Calu3 (cell line): Measurements from ENCODE around the gene PRLH. TPM values are rescaled to one million over a fixed set of nuclear protein-coding genes. Genes with fewer than 3 reads are reported as not detected.

Source experiments
- BruUV-seq: library from RNA; stranded (reverse); fragments of 400-500 nt; replicated peaks from 2 replicates; lab custom pipeline; 2021; lab: Mats Ljungman, UMichigan
- CTCF ChIA-PET: fragments of 300-600 bp; sonication (Branson Sonifier 250); formaldehyde crosslinking; loops from one replicate; lab custom pipeline; 2022; ENCODE audit warnings: antibody characterized with exemption; lab: Charles Lee
- DNase-seq: peaks from one replicate; pipeline ENCODE4 v3.0.0; 2022
- H3K27ac Mint-ChIP-seq: one replicate; pipeline ENCODE4 v1.8.0; 2022; ENCODE audit warnings: mixed read lengths; ENCODE audit not compliant: unreplicated experiment
- H3K27me3 Mint-ChIP-seq: one replicate; pipeline ENCODE4 v1.8.0; 2022; ENCODE audit warnings: mixed read lengths; ENCODE audit not compliant: unreplicated experiment
- H3K36me3 Mint-ChIP-seq: one replicate; pipeline ENCODE4 v1.8.0; 2022; ENCODE audit warnings: mild to moderate bottlenecking, moderate library complexity, mixed read lengths; ENCODE audit not compliant: insufficient read depth, unreplicated experiment
- H3K4me1 Mint-ChIP-seq: one replicate; pipeline ENCODE4 v1.8.0; 2022; ENCODE audit warnings: mild to moderate bottlenecking, low read depth, mixed read lengths; ENCODE audit not compliant: unreplicated experiment
- H3K4me3 Mint-ChIP-seq: one replicate; pipeline ENCODE4 v1.8.0; 2022; ENCODE audit warnings: mild to moderate bottlenecking, low read depth, moderate library complexity, mixed read lengths; ENCODE audit not compliant: unreplicated experiment
- H3K9me3 Mint-ChIP-seq: one replicate; pipeline ENCODE4 v1.8.0; 2022; ENCODE audit warnings: low read depth, mixed read lengths; ENCODE audit not compliant: unreplicated experiment
- intact Hi-C: fragments of 100-400 bp; cut with micrococcal nuclease; formaldehyde crosslinking; loops from one replicate; pipeline ENCODE4 v1.10.0; 2022; ENCODE audit not compliant: unreplicated experiment
- total RNA-seq: library from RNA; stranded (reverse); gene quantifications from 2 replicates; pipeline ENCODE4 v1.2.3, GENCODE V29; 2022
- TF ChIP-seq, protein P1 (sequence below): fragments of 200-600 bp; IDR thresholded peaks from one replicate; pipeline ENCODE4 v1.8.0; 2022; ENCODE audit warnings: antibody characterized with exemption; ENCODE audit not compliant: unreplicated experiment

Gene PRLH
- total RNA-seq, 1 experiment from 2014 or later, result not detected

DNA sequence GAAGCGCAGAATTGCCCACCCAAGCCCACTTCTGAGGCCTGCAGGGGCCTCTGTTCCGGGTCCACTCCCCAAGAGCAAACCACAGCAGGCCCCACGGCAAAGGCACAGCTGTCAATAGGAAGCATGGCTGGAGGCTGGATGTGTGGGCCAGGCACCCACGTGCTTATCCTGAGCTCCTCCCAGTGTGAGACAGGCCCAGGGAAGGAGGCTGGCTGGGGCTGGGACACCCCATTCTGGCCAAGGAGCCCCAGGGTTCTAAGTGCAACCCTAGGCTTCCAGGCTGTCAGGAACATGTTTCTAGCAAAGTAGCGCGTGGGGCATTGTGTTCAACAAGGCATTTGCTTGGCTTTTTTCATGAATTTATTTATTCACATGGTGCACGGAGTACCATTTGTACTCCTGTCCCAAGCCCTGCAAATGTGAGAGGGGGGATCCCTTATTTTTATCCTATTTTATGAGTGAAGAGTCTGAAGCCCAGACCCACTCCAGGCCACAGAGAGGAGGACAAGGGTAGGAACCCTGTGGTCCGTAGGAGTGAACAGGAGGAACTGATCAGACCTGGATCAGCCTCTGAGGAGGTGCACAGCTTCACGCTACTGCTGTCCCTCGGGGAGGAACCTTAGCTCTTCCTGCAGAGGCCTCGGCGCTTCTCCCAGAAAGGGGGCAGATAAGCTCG lies 30.3 kb downstream of the PRLH start:
- H3K4me3 Mint-ChIP-seq, result no peak overlapping the region
- H3K9me3 Mint-ChIP-seq, result no peaks in the 10 kb centered on the region
- peaks cover 45% of the 10 kb centered on the region for H3K27me3 Mint-ChIP-seq
- no TSS peak for BruUV-seq
- TF ChIP-seq, protein P1, sequence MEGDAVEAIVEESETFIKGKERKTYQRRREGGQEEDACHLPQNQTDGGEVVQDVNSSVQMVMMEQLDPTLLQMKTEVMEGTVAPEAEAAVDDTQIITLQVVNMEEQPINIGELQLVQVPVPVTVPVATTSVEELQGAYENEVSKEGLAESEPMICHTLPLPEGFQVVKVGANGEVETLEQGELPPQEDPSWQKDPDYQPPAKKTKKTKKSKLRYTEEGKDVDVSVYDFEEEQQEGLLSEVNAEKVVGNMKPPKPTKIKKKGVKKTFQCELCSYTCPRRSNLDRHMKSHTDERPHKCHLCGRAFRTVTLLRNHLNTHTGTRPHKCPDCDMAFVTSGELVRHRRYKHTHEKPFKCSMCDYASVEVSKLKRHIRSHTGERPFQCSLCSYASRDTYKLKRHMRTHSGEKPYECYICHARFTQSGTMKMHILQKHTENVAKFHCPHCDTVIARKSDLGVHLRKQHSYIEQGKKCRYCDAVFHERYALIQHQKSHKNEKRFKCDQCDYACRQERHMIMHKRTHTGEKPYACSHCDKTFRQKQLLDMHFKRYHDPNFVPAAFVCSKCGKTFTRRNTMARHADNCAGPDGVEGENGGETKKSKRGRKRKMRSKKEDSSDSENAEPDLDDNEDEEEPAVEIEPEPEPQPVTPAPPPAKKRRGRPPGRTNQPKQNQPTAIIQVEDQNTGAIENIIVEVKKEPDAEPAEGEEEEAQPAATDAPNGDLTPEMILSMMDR, result no peak
- CTCF ChIA-PET, result no interaction called here
- intact Hi-C loops, result no loop called here
- H3K27ac Mint-ChIP-seq, result no peak overlapping the region
- peaks cover 14% of the 10 kb centered on the region for H3K36me3 Mint-ChIP-seq
- H3K4me1 Mint-ChIP-seq, result peaks cover 3% of the 10 kb centered on the region
- DNase-seq, result no peak

DNA sequence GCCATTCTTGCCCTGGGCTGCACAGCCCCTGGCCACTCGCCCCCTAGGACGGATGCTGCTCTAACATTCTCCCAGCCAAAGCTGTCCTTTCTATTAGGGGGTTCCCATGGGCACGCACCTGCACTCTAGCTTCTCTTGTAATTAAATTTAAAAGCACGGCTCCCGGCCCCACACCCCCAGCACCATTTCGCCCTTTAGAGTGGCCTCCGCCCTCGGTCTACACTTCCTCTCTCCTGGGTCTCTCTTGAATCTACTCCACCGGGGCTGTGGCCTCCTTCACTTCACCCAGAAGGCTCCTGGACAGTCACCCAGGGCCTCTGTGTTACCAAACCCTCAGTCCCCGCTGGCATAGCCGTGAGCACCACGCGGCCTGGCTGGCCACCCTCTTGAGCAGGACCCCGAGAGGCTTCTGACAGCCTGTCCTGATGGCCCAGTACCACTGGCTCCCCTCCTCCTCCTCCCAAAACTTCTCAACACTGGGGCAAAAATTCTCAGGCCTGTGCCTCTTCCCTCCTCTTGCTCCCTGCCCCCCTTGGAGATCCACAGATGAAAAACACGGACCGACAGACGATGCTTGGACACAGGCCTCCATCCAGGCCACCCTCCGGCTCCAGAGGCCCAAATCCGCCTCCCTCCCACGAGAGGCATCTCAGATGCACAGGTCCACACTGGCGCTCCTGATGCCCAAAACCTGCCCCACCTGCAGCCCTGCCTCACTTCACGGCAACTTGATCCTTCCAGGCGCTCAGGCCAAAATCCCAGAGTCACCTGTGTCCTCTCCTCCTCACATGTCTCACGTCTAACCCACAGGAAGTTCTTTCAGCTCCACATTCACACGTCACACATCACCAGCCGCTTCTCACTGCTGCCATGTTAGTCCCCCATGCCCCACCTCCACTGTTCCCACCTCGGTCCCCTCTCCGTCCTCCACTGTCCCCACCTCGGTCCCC lies 31.1 kb downstream of the PRLH start:
- Mint-ChIP-seq H3K27me3 (peaks cover 47% of the 10 kb centered on the region), H3K36me3 (peaks cover 11% of the 10 kb centered on the region), H3K4me1 (no peaks in the 10 kb centered on the region), H3K27ac (no peak overlapping the region), H3K4me3 (no peak overlapping the region), H3K9me3 (no peaks in the 10 kb centered on the region)
- intact Hi-C loops, result no loop called here
- BruUV-seq, result no TSS peak
- TF ChIP-seq, protein P1, result no peak
- CTCF ChIA-PET, result no interaction called here
- no peak for DNase-seq

DNA sequence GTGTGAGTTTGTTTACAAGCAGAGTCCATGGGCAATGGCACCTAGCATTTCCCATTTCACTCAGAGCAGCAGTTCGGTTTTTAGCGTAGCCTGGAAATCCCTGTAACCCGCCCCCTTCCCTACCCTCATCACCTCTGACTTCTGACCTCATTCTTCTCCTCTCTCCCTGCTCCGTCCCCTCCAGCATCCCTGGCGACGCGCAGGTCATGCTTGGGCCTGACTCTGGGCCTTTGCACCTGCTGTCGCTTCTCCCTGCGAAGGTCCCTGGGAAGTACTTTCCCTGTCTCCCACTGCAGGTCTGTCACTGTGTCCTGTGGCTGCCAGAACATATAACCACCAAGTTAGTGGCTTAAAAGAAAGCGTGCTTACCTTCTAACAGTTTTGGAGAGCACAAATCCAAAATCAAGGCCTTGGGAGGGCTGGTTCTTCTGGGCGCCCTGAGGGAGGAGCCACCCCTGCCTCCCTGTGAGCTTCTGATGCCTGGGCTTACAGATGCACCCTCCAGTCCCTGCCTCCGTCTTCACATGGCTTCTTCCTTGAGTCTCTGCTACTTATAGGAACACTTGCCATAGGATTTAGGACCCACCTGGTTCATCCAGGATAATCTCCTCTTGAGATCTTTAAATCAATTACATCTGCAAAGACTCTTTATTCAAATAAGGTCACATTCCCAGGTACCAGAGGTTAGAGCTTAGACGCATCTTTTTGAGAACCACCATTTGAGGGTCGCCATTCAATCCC lies 32.3 kb downstream of the PRLH start:
- CTCF ChIA-PET, result no interaction called here
- Mint-ChIP-seq H3K27me3 (peaks cover 59% of the 10 kb centered on the region), H3K36me3 (peaks cover 11% of the 10 kb centered on the region), H3K4me3 (no peak overlapping the region), H3K4me1 (no peaks in the 10 kb centered on the region), H3K9me3 (no peaks in the 10 kb centered on the region), H3K27ac (no peak overlapping the region)
- intact Hi-C loops, result no loop called here
- no TSS peak for BruUV-seq
- no peak for DNase-seq
- TF ChIP-seq, protein P1, result no peak

DNA sequence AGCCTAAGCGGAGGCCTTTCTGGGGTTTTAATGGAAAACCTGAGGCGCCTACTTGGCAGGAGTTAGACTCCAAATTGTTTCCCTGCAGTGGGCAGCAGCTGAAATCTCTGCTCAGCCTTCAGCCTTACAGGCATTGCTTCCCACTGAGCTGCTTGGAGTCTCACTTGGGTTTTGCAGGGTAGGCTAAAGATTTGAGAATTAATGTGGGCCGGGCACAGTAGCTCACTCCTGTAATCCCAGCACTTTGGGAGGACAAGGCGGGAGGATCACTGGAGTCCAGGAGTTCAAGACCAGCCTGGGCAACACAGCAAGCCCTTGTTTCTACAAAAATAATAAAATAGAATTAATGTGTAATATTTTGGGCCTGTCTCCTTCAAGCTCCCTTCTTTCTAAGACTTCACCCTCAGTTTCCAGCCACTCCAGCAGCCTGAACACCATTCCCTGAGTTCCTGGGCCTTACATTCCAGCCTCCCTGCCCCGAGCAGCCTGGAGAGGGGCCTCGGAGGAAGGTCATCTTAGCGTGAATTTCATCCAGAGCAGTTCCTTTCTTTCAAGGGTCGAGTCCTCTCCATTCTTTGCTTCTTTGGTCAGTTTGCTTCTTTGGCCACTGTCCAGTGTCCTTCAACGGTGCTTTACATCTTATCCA lies 33.2 kb downstream of the PRLH start:
- DNase-seq, result no peak
- H3K27ac Mint-ChIP-seq, result no peak overlapping the region
- H3K27me3 Mint-ChIP-seq, result peaks cover 59% of the 10 kb centered on the region
- CTCF ChIA-PET, result no interaction called here
- H3K4me3 Mint-ChIP-seq, result no peak overlapping the region
- H3K36me3 Mint-ChIP-seq, result peaks cover 11% of the 10 kb centered on the region
- intact Hi-C loops, result no loop called here
- TF ChIP-seq, protein P1, result no peak
- H3K4me1 Mint-ChIP-seq, result no peaks in the 10 kb centered on the region
- H3K9me3 Mint-ChIP-seq, result no peaks in the 10 kb centered on the region
- no TSS peak for BruUV-seq
